ENCODE data around the gene EXOC6B. TPM values are rescaled to one million over a fixed set of nuclear protein-coding genes. Genes with fewer than 3 reads are reported as not detected.

The EXOC6B gene
- total RNA-seq, 2 donors from 2014 or later = 51.3 to 68.9 TPM

GRCh38 chr2:72180351-72180750 lies 645.5 kb downstream of the EXOC6B start:
- H3K4me1 Mint-ChIP-seq = no peaks in the 10 kb centered on the region
- no peak for TF ChIP-seq CTCF (conservative IDR thresholded peaks at IDR 0.05)
- H3K9ac ChIP-seq (ENCODE audit: extremely low read depth, low read length, poor library complexity, severe bottlenecking) = no peak overlapping the region
- H3K4me3 ChIP-seq (ENCODE audit: low read length) = no peak overlapping the region
- H3K27ac Mint-ChIP-seq = no peak overlapping the region
- no peaks in the 10 kb centered on the region for H3K9me3 Mint-ChIP-seq
- H3K27me3 Mint-ChIP-seq (ENCODE audit: insufficient read depth) = no peaks in the 10 kb centered on the region
- H3K4me1 ChIP-seq (ENCODE audit: control insufficient read depth, insufficient read depth, low read length) = no peaks in the 10 kb centered on the region
- H3K27ac ChIP-seq (ENCODE audit: low read depth, low read length) = no peak overlapping the region
- peaks cover 49% of the 10 kb centered on the region for H3K36me3 Mint-ChIP-seq (ENCODE audit: low read depth)
- no peaks in the 10 kb centered on the region for H3K27me3 ChIP-seq (ENCODE audit: control insufficient read depth, insufficient read depth, low read length, poor library complexity, severe bottlenecking)
- DNase-seq = no peak
- H3K4me3 Mint-ChIP-seq = no peak overlapping the region
- no peaks in the 10 kb centered on the region for H3K9me3 ChIP-seq (ENCODE audit: control insufficient read depth, low read length)
- 100% methylated on average over 1 of the region's 1 CpG; no CpG with 5 or more reads in 1 of the 2 experiments for WGBS, 2 experiments (ENCODE audit: insufficient coverage in 1 of 2, insufficient read length in 1 of 2)
- H3K36me3 ChIP-seq (ENCODE audit: control insufficient read depth, insufficient read depth, low read length) = peaks cover 32% of the 10 kb centered on the region

DNA sequence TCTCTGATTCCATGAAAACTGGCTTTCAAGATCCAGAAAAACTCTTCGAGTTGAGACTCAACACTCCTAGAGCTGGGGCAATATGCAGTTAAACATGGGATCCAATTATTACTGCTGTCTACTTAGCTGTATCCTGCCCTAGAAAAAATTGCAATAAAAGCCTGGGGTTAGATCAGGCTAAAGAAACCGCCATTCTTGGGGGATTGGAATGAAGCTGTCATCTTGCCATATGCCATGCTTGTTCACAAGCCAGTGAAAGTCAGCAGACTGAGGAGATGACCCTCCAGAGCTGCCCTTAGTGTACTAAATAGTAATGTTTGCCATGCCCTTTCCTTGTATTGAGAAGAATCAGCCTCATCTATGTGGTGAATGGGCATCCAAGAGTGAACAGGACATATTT lies 647.3 kb downstream of the EXOC6B start:
- Histone ChIP-seq H3K27ac (ENCODE audit: low read depth, low read length) (no peak overlapping the region), H3K9ac (ENCODE audit: extremely low read depth, low read length, poor library complexity, severe bottlenecking) (no peak overlapping the region), H3K4me3 (ENCODE audit: low read length) (no peak overlapping the region), H3K36me3 (ENCODE audit: control insufficient read depth, insufficient read depth, low read length) (peaks cover 36% of the 10 kb centered on the region), H3K27me3 (ENCODE audit: control insufficient read depth, insufficient read depth, low read length, poor library complexity, severe bottlenecking) (no peaks in the 10 kb centered on the region), H3K4me1 (ENCODE audit: control insufficient read depth, insufficient read depth, low read length) (peaks cover 8% of the 10 kb centered on the region), H3K9me3 (ENCODE audit: control insufficient read depth, low read length) (no peaks in the 10 kb centered on the region)
- no peak for TF ChIP-seq CTCF (conservative IDR thresholded peaks at IDR 0.05)
- WGBS, 2 experiments (ENCODE audit: insufficient coverage in 1 of 2, insufficient read length in 1 of 2) = 92 to 98% methylated on average over 2 of the region's 2 CpGs
- no peak for DNase-seq
- H3K27ac Mint-ChIP-seq = no peak overlapping the region
- no peak overlapping the region for H3K4me3 Mint-ChIP-seq
- peaks cover 8% of the 10 kb centered on the region for H3K4me1 Mint-ChIP-seq
- H3K36me3 Mint-ChIP-seq (ENCODE audit: low read depth) = peaks cover 49% of the 10 kb centered on the region
- no peaks in the 10 kb centered on the region for H3K9me3 Mint-ChIP-seq
- H3K27me3 Mint-ChIP-seq (ENCODE audit: insufficient read depth) = no peaks in the 10 kb centered on the region

DNA sequence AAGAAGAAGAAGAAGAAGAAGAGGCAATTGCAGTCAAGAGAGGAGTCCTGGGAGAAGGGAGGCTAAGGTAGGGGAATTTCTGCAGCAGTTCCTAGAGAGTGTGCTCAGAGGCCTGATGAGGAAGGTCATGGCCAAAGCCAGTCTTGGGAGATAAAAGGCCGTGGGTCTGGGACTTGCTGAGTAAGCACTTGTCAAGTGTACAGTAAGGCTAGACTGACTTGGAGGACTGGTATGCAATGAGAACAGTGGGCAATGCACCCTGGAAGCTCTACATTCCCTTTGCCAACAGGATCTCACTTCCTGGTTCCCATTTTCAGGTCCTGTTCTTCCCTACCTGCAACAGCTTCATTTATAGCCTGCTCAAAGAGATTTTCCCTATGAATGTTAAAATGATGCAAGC lies 649.6 kb downstream of the EXOC6B start:
- Histone ChIP-seq H3K9me3 (ENCODE audit: control insufficient read depth, low read length) (no peaks in the 10 kb centered on the region), H3K36me3 (ENCODE audit: control insufficient read depth, insufficient read depth, low read length) (peaks cover 36% of the 10 kb centered on the region), H3K27ac (ENCODE audit: low read depth, low read length) (no peak overlapping the region), H3K27me3 (ENCODE audit: control insufficient read depth, insufficient read depth, low read length, poor library complexity, severe bottlenecking) (no peaks in the 10 kb centered on the region), H3K9ac (ENCODE audit: extremely low read depth, low read length, poor library complexity, severe bottlenecking) (no peak overlapping the region), H3K4me3 (ENCODE audit: low read length) (no peak overlapping the region), H3K4me1 (ENCODE audit: control insufficient read depth, insufficient read depth, low read length) (peaks cover 9% of the 10 kb centered on the region)
- H3K4me3 Mint-ChIP-seq = no peak overlapping the region
- H3K36me3 Mint-ChIP-seq (ENCODE audit: low read depth) = peaks cover 33% of the 10 kb centered on the region
- DNase-seq = no peak
- no peaks in the 10 kb centered on the region for H3K9me3 Mint-ChIP-seq
- H3K27me3 Mint-ChIP-seq (ENCODE audit: insufficient read depth) = no peaks in the 10 kb centered on the region
- TF ChIP-seq CTCF (conservative IDR thresholded peaks at IDR 0.05) = no peak
- peaks cover 12% of the 10 kb centered on the region for H3K4me1 Mint-ChIP-seq
- H3K27ac Mint-ChIP-seq = no peak overlapping the region
- WGBS, 2 experiments (ENCODE audit: insufficient coverage in 1 of 2, insufficient read length in 1 of 2) = 71 to 83% methylated on average over 1 of the region's 1 CpG
